Adrenal gland (tissue), 5 donors: ENCODE results near the gene FHIT.

Experiments used
- POLR2A ChIP-seq, 2 donors: fragments of 450-650 bp; IDR thresholded peaks; one replicate each; pipeline ENCODE4 v1.6.1; 2017; ENCODE audit warnings: antibody characterized with exemption in 2 of 2, mild to moderate bottlenecking in 2 of 2, moderate library complexity in 1 of 2
- TF ChIP-seq, protein P1 (sequence below), 6 experiments: fragments of 450-650 bp in 4 of 6; fragments of 200-600 bp in 2 of 6; sonication (generic) in 1 of 6; IDR thresholded peaks; 1 replicate in 5 of 6; 2 replicates in 1 of 6; pipeline versions ENCODE4 v1.5.1 to v1.8.0; 2016 to 2021; ENCODE audit warnings: antibody characterized with exemption in 6 of 6, mild to moderate bottlenecking in 2 of 6, moderate library complexity in 1 of 6
- donor health status: DM: no; HTN: no; CAD: no.

DNA sequence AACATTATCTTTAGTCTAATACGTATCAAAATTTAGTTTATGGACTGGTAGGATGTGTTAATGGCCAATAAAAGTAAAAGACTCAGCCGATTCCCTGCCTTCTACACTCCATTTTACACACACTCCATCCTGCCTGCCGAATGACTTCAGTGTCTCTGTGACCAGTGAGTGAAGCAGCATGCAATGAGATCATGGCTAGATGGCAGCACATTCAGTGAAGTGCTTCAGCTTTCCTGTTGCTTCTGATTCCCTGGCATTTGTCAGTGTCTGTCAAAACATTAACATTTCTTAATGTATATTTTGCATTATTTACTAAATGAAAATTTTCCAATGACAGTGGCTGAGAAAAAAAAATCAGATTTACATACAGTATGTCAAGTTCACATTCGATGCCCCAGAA is 412.0 kb downstream of the FHIT start:
- TF ChIP-seq, protein P1, sequence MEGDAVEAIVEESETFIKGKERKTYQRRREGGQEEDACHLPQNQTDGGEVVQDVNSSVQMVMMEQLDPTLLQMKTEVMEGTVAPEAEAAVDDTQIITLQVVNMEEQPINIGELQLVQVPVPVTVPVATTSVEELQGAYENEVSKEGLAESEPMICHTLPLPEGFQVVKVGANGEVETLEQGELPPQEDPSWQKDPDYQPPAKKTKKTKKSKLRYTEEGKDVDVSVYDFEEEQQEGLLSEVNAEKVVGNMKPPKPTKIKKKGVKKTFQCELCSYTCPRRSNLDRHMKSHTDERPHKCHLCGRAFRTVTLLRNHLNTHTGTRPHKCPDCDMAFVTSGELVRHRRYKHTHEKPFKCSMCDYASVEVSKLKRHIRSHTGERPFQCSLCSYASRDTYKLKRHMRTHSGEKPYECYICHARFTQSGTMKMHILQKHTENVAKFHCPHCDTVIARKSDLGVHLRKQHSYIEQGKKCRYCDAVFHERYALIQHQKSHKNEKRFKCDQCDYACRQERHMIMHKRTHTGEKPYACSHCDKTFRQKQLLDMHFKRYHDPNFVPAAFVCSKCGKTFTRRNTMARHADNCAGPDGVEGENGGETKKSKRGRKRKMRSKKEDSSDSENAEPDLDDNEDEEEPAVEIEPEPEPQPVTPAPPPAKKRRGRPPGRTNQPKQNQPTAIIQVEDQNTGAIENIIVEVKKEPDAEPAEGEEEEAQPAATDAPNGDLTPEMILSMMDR (IDR thresholded peaks at IDR 0.05), result no peak
- no peak for TF ChIP-seq POLR2A (IDR thresholded peaks at IDR 0.05)
